Neural progenitor cell (in vitro differentiated cells): ENCODE data around the gene GRIFIN.

Source experiments
- CTCF ChIP-seq: fragments of 200-600 bp; sonication (generic); IDR thresholded peaks from 2 replicates; pipeline ENCODE4 v1.5.1; 2017; ENCODE audit warnings: antibody characterized with exemption, mild to moderate bottlenecking
- EZH2 ChIP-seq: fragments of 200-600 bp; sonication (generic); IDR thresholded peaks from 2 replicates; pipeline ENCODE4 v1.6.1; 2017; ENCODE audit warnings: antibody characterized with exemption, mild to moderate bottlenecking, moderate library complexity
- EZH2phosphoT487 ChIP-seq: fragments of 200-600 bp; sonication (generic); IDR thresholded peaks from 2 replicates; pipeline ENCODE4 v1.6.1; 2017; ENCODE audit warnings: antibody characterized with exemption

DNA sequence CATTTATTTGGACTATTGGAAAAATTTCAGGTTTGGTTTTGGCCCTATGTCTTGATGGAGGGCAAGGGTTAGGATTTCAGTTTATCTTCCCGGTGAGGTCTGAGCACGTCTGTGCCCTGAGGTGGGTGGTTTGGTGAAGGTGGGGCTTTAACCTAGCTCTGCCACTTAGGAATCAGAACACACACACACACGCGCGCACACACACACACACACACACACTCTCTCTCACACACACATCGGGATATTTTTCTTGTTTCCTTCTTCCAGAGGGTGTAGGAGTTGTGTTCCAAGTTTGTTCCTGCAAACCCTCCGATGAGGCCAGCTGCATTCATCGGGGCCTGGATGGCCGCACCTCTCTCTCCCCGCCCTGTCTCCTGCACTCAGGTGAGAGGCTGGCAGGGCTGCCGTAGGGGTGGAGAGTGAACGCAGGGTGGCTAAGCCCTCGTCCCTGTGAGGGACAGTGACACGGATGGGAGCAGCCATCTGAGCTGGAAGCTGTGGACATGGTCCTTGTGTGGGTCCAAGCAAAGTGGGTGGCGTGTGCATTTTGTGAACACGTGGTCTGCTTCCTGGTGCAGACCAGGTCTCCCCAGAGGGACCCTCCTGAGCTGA lies 38.6 kb downstream of the GRIFIN start:
- no peak for TF ChIP-seq CTCF
- no peak for TF ChIP-seq EZH2
- TF ChIP-seq EZH2phosphoT487, result no peak
